Measurements from ENCODE around the gene ADAMTS9. TPM values are rescaled to one million over a fixed set of nuclear protein-coding genes. Genes with fewer than 3 reads are reported as not detected.

The ADAMTS9 gene
- total and polyA plus RNA-seq, 4 donors: 1.2 to 13.8 (median 7.4) TPM

- TF ChIP-seq FOXA1 (IDR thresholded peaks at IDR 0.05) (no peak), MAX (IDR thresholded peaks at IDR 0.05) (no peak), SP1 (IDR thresholded peaks at IDR 0.05) (no peak)
- DNase-seq (ENCODE audit: low spot score): no peak
- no peak overlapping the region for H3K27ac ChIP-seq (ENCODE audit: low read depth in 1 of 2, low read length in 2 of 2)
- H3K4me3 ChIP-seq (ENCODE audit: low read depth in 1 of 3, low read length in 3 of 3): no peak overlapping the region
- H3K4me1 ChIP-seq (ENCODE audit: control insufficient read depth in 4 of 4, insufficient read depth in 4 of 4, low read length in 3 of 4): no peaks in the 10 kb centered on the region
- H3K36me3 ChIP-seq (ENCODE audit: control insufficient read depth in 4 of 4, insufficient read depth in 3 of 4, low read depth in 1 of 4, low read length in 3 of 4): no peaks in the 10 kb centered on the region
- H3K9ac ChIP-seq (ENCODE audit: low read depth in 1 of 2, low read length in 2 of 2): no peak overlapping the region
- H3K27me3 ChIP-seq (ENCODE audit: control insufficient read depth in 4 of 4, insufficient read depth in 4 of 4, low read length in 3 of 4): no peaks in the 10 kb centered on the region
- H3K9me3 ChIP-seq (ENCODE audit: control insufficient read depth in 4 of 4, low read length in 3 of 4): no peaks in the 10 kb centered on the region
- WGBS: 79% methylated on average over 3 of the region's 3 CpGs
These were observed 42.9 kb upstream of the ADAMTS9 start for GRCh38 chr3:64730681-64731080.

DNA sequence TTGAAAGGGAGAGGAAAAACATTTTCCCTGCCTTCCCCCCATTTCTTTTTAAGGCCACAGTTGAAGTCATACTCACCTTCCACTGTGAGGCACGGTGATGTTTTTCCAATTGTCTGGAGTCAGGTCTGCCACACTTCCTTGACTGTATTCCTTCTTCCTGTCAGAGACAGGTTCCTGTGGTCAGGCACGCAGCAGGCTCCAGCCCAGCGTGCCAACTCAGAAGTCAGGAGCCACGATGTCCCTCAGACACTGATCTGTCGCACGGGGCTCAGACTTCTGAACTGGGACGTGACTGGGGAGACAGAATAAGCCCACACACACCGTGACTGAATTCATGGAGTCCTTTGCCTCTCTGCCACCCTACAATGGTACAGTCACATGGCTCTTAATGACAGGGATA is 41.2 kb upstream of the ADAMTS9 start:
- 80% methylated on average over 8 of the region's 8 CpGs for WGBS
- TF ChIP-seq YY1 (IDR thresholded peaks at IDR 0.05) (no peak), NR2F2 (IDR thresholded peaks at IDR 0.05) (no peak), HNF4A (conservative IDR thresholded peaks at IDR 0.05) (no peak), REST (IDR thresholded peaks at IDR 0.05) (no peak), FOXA2 (IDR thresholded peaks at IDR 0.05) (no peak), CTCF (IDR thresholded peaks at IDR 0.05; ENCODE audit: low read depth, low read length, missing input control) (no peak), JUND (IDR thresholded peaks at IDR 0.05) (no peak), RXRA (IDR thresholded peaks at IDR 0.05) (no peak), ATF3 (IDR thresholded peaks at IDR 0.05) (no peak), GABPA (IDR thresholded peaks at IDR 0.05 in 1 of 2, conservative IDR thresholded peaks at IDR 0.05 in 1 of 2) (no peak), MAX (IDR thresholded peaks at IDR 0.05) (no peak), HNF4G (IDR thresholded peaks at IDR 0.05) (no peak), RAD21 (IDR thresholded peaks at IDR 0.05) (no peak), ZBTB33 (IDR thresholded peaks at IDR 0.05) (no peak), TAF1 (conservative IDR thresholded peaks at IDR 0.05) (no peak), EGR1 (IDR thresholded peaks at IDR 0.05; ENCODE audit: low read depth in 2 of 2) (no peak), FOXA1 (IDR thresholded peaks at IDR 0.05) (no peak)
- Histone ChIP-seq H3K36me3 (ENCODE audit: control insufficient read depth in 4 of 4, insufficient read depth in 3 of 4, low read depth in 1 of 4, low read length in 3 of 4) (no peaks in the 10 kb centered on the region), H3K9me3 (ENCODE audit: control insufficient read depth in 4 of 4, low read length in 3 of 4) (no peaks in the 10 kb centered on the region), H3K4me1 (ENCODE audit: control insufficient read depth in 4 of 4, insufficient read depth in 4 of 4, low read length in 3 of 4) (no peaks in the 10 kb centered on the region), H3K9ac (ENCODE audit: low read depth in 1 of 2, low read length in 2 of 2) (no peak overlapping the region), H3K4me3 (ENCODE audit: low read depth in 1 of 3, low read length in 3 of 3) (no peak overlapping the region), H3K27me3 (ENCODE audit: control insufficient read depth in 4 of 4, insufficient read depth in 4 of 4, low read length in 3 of 4) (no peaks in the 10 kb centered on the region), H3K27ac (ENCODE audit: low read depth in 1 of 2, low read length in 2 of 2) (no peak overlapping the region)
- DNase-seq (ENCODE audit: low spot score): no peak

All from liver (tissue), 9 donors.